Caco-2 (cell line): ENCODE measurements around the gene TAS1R2. TPM values are rescaled to one million over a fixed set of nuclear protein-coding genes. Genes with fewer than 3 reads are reported as not detected.
A peak's percentile ranks its signal among the peaks of the same experiment; 100 is the strongest.

Experiments used
- BruUV-seq: library from RNA; stranded (reverse); fragments of 400-500 nt; replicated peaks from 2 replicates; lab custom pipeline; 2021; lab: Mats Ljungman, UMichigan
- CTCF ChIA-PET: fragments of 300-600 bp; sonication (Branson Sonifier 250); formaldehyde crosslinking; loops from one replicate; lab custom pipeline; 2022; ENCODE audit warnings: antibody characterized with exemption; lab: Charles Lee
- POLR2A ChIA-PET: fragments of 300-600 bp; sonication (Branson Sonifier 250); formaldehyde crosslinking; loops from one replicate; lab custom pipeline; 2022; ENCODE audit warnings: antibody characterized with exemption; lab: Charles Lee
- DNase-seq, 2 experiments: peaks; one replicate each; pipeline versions ENCODE4 v3.0.0 to v3.0.0-alpha.2; 2020 to 2022
- H3K27me3 ChIP-seq: replicated peaks from 2 replicates; pipeline ENCODE4 v1.6.0; 2011; ENCODE audit warnings: low read length; ENCODE audit not compliant: control insufficient read depth, insufficient read depth
- H3K36me3 ChIP-seq: 2 replicates; pipeline ENCODE4 v1.5.1; 2011; ENCODE audit warnings: low read length; ENCODE audit not compliant: control insufficient read depth, insufficient read depth
- H3K4me1 ChIP-seq: fragments of 250-450 bp; sonication (Bioruptor Pico); 2 replicates; pipeline ENCODE4 v1.5.1; 2020; ENCODE audit warnings: mild to moderate bottlenecking
- H3K4me3 ChIP-seq: 2 replicates; pipeline ENCODE4 v1.5.1; 2011; ENCODE audit warnings: low read depth, mild to moderate bottlenecking, control low read depth, low read length
- H3K9me3 ChIP-seq: fragments of 250-450 bp; sonication (Bioruptor Pico); 2 replicates; pipeline ENCODE4 v1.5.1; 2020; ENCODE audit warnings: mild to moderate bottlenecking, moderate library complexity
- H3K27ac Mint-ChIP-seq: one replicate; pipeline ENCODE4 v1.8.0; 2022; ENCODE audit warnings: mixed read lengths; ENCODE audit not compliant: unreplicated experiment
- H3K27me3 Mint-ChIP-seq: one replicate; pipeline ENCODE4 v1.8.0; 2022; ENCODE audit warnings: mixed read lengths; ENCODE audit not compliant: insufficient read depth, unreplicated experiment
- H3K36me3 Mint-ChIP-seq: one replicate; pipeline ENCODE4 v1.8.0; 2022; ENCODE audit warnings: mild to moderate bottlenecking, mixed read lengths; ENCODE audit not compliant: insufficient read depth, unreplicated experiment
- H3K4me1 Mint-ChIP-seq: one replicate; pipeline ENCODE4 v1.8.0; 2022; ENCODE audit warnings: low read depth, mixed read lengths; ENCODE audit not compliant: unreplicated experiment
- H3K4me3 Mint-ChIP-seq: one replicate; pipeline ENCODE4 v1.8.0; 2022; ENCODE audit warnings: mild to moderate bottlenecking, moderate library complexity, mixed read lengths; ENCODE audit not compliant: unreplicated experiment
- H3K9me3 Mint-ChIP-seq: one replicate; pipeline ENCODE4 v1.8.0; 2022; ENCODE audit warnings: mixed read lengths; ENCODE audit not compliant: unreplicated experiment
- CTCF ChIP-seq, 2 experiments: fragments of 200-600 bp in 1 of 2; IDR thresholded peaks; 1 replicate in 1 of 2; 2 replicates in 1 of 2; pipeline versions ENCODE4 v1.5.1 to v1.8.0; 2011 to 2022; ENCODE audit warnings: antibody characterized with exemption in 1 of 2, control low read depth in 1 of 2, inconsistent platforms in 1 of 2, low read depth in 1 of 2, low read length in 1 of 2, mild to moderate bottlenecking in 1 of 2, moderate library complexity in 1 of 2; ENCODE audit not compliant: insufficient read depth in 1 of 2, severe bottlenecking in 1 of 2, unreplicated experiment in 1 of 2
- intact Hi-C: fragments of 100-400 bp; cut with micrococcal nuclease; formaldehyde crosslinking; loops from one replicate; pipeline ENCODE4 v1.10.0; 2022; ENCODE audit not compliant: unreplicated experiment
- total RNA-seq: library from RNA; stranded (reverse); gene quantifications from 2 replicates; pipeline ENCODE4 v1.2.3, GENCODE V29; 2022

Gene TAS1R2
- total RNA-seq, 1 experiment from 2014 or later = not detected

GRCh38 chr1:18883636-18884418 lies 24.4 kb upstream of the TAS1R2 start:
- no peaks in the 10 kb centered on the region for H3K9me3 Mint-ChIP-seq
- H3K27ac Mint-ChIP-seq = no peak overlapping the region
- H3K27me3 Mint-ChIP-seq = no peaks in the 10 kb centered on the region
- Histone ChIP-seq H3K9me3 (no peaks in the 10 kb centered on the region), H3K4me3 (no peak overlapping the region), H3K27me3 (no peaks in the 10 kb centered on the region), H3K36me3 (no peaks in the 10 kb centered on the region), H3K4me1 (no peaks in the 10 kb centered on the region)
- no peaks in the 10 kb centered on the region for H3K36me3 Mint-ChIP-seq
- TF ChIP-seq CTCF (IDR thresholded peaks at IDR 0.05; ENCODE audit: insufficient read depth in 1 of 2, low read depth in 1 of 2, low read length in 1 of 2, severe bottlenecking in 1 of 2, unreplicated experiment in 1 of 2) = peak; percentile 81 to 86
- no peak overlapping the region for H3K4me3 Mint-ChIP-seq
- no peaks in the 10 kb centered on the region for H3K4me1 Mint-ChIP-seq
- POLR2A ChIA-PET = no interaction called here
- no TSS peak for BruUV-seq
- intact Hi-C loops = loop anchor here (2.0 kb wide), 1 partner anchor 19 kb away; the partner anchor contains the start of gene ALDH4A1
- peak; percentile 64 to 79 for DNase-seq
- CTCF ChIA-PET = interaction anchor here (0.6 to 1.8 kb wide), 13 partner anchors 8 to 286 kb away, joined by 3 to 11 read pairs (median 3); partner anchors contain the start of gene ALDH4A1

- Mint-ChIP-seq H3K4me3 (no peak overlapping the region), H3K4me1 (no peaks in the 10 kb centered on the region), H3K27me3 (no peaks in the 10 kb centered on the region), H3K36me3 (no peaks in the 10 kb centered on the region), H3K27ac (no peak overlapping the region), H3K9me3 (no peaks in the 10 kb centered on the region)
- CTCF ChIA-PET = interaction anchor here (1.4 kb wide), 1 partner anchor 82 kb away, joined by 3 read pairs; no protein-coding TSS in a partner anchor
- no TSS peak for BruUV-seq
- POLR2A ChIA-PET = no interaction called here
- no peak for TF ChIP-seq CTCF (IDR thresholded peaks at IDR 0.05; ENCODE audit: insufficient read depth in 1 of 2, low read depth in 1 of 2, low read length in 1 of 2, severe bottlenecking in 1 of 2, unreplicated experiment in 1 of 2)
- no peaks in the 10 kb centered on the region for H3K27me3 ChIP-seq
- no peaks in the 10 kb centered on the region for H3K9me3 ChIP-seq
- H3K4me1 ChIP-seq = no peaks in the 10 kb centered on the region
- intact Hi-C loops = no loop called here
- no peak overlapping the region for H3K4me3 ChIP-seq
- no peak for DNase-seq
- no peaks in the 10 kb centered on the region for H3K36me3 ChIP-seq
Measured at GRCh38 chr1:18883079-18883478, 23.6 kb upstream of the TAS1R2 start.

- CTCF ChIA-PET = interaction anchor here (1.4 kb wide), 1 partner anchor 83 kb away, joined by 3 read pairs; no protein-coding TSS in a partner anchor
Measured at GRCh38 chr1:18882486-18882885, 23.0 kb upstream of the TAS1R2 start.

More at GRCh38 chr1:18882486-18882885, 23.0 kb upstream of the TAS1R2 start:
- Histone ChIP-seq H3K36me3 (no peaks in the 10 kb centered on the region), H3K4me1 (no peaks in the 10 kb centered on the region), H3K4me3 (no peak overlapping the region), H3K9me3 (no peaks in the 10 kb centered on the region), H3K27me3 (no peaks in the 10 kb centered on the region)
- H3K27me3 Mint-ChIP-seq = no peaks in the 10 kb centered on the region
- no peak for TF ChIP-seq CTCF (IDR thresholded peaks at IDR 0.05; ENCODE audit: insufficient read depth in 1 of 2, low read depth in 1 of 2, low read length in 1 of 2, severe bottlenecking in 1 of 2, unreplicated experiment in 1 of 2)
- no peak for DNase-seq
- H3K4me1 Mint-ChIP-seq = no peaks in the 10 kb centered on the region
- no peaks in the 10 kb centered on the region for H3K9me3 Mint-ChIP-seq
- BruUV-seq = no TSS peak
- POLR2A ChIA-PET = no interaction called here
- H3K27ac Mint-ChIP-seq = no peak overlapping the region
- no peaks in the 10 kb centered on the region for H3K36me3 Mint-ChIP-seq
- H3K4me3 Mint-ChIP-seq = no peak overlapping the region
- intact Hi-C loops = no loop called here
